T1000 (cell line): ENCODE data around the gene ARFGEF3.
A peak's percentile ranks its signal among the peaks of the same experiment; 100 is the strongest.

Experiments used
- DNase-seq: peaks from one replicate; lab custom pipeline; 2025; ENCODE audit warnings: mixed read lengths; lab: John Stamatoyannopoulos, UW

The ARFGEF3 gene

DNA sequence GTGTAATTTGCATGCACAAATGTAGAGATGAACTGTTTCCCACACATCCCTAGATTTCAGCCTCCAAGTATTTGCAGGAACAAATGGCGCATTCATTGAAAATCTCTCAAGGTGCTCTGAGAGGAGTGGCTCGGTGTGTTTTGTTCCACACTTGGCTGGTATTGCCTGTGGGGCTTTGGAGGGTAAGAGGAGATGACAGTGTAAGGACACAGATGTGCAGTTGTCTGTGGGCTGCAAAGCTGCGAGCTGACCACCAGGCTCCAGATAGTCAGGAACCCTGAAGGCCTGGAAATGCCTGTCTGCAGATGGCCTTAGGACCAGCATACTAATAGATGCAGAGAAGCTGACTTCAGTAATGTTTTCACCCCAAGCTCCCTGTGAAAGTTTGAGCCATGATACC is 114.2 kb downstream of the ARFGEF3 start:
- DNase-seq = no peak

DNA sequence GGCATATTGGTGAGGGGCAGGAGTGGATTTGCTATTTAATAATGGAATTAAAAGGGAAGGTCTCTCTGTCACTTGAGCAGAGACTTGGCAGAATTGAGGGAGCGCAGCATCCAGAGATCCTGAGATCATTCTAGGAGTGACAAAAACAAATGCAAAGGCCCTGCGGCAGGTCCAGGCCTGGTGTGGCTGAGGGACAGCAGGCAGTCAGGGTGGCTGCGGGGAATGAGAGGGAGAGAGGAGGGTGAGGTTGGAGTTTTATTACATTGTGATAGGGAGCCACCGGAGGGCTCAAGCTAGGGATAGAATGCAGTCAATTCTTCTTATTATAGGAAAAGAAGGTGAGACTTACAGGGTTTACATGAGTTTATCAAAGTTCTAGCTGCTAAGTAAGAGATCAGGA is 116.1 kb downstream of the ARFGEF3 start:
- DNase-seq = no peak

DNA sequence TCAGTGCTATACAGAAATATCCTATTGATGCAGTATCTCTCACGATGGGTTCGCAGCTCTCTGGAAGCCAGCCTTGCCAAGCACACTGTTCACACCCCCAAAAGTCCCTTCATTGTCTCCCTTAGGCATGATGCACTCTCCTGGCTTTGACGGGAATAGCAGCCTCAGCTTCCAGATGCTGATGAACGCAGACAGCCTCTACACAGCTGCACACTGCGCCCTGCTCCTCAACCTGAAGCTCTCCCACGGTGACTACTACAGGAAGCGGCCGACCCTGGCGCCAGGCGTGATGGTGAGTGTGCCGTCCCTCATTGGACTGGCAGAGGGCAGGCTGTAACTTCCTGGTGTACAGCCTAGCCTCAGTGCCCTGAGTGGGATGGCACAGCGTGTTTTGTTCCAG is 116.6 kb downstream of the ARFGEF3 start:
- no peak for DNase-seq

DNA sequence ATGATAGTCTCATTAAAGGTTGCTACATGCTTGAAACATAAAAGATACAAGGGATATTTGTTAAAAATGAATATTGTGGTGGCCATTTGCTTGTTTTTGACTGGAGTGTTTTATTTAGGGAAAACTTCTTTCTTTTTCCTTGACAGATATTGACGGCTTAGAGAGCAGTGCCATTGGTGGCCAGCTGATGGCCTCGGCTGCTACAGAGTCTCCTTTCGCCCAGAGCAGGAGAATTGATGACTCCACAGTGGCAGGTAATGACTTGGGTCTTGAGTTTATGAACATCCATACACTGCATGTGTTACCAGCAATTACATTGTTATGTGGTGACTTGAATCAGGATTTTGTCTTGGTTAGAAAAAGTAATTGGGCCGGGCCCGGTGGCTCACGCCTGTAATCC is 124.1 kb downstream of the ARFGEF3 start:
- DNase-seq = no peak

DNA sequence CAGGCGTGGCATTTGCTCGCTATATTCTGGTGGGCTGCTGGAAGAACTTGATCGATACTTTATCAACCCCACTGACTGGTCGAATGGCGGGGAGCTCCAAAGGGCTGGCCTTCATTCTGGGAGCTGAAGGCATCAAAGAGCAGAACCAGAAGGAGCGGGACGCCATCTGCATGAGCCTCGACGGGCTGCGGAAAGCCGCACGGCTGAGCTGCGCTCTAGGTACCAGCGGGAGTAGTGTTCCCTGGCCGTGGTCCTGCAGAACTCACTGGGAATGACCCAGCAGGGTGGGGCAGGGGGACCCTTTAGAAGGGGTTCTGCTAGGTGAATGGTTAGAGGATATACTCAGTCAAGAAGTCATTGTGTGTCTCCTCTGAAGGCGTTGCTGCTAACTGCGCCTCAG is 125.0 kb downstream of the ARFGEF3 start:
- DNase-seq = no peak

DNA sequence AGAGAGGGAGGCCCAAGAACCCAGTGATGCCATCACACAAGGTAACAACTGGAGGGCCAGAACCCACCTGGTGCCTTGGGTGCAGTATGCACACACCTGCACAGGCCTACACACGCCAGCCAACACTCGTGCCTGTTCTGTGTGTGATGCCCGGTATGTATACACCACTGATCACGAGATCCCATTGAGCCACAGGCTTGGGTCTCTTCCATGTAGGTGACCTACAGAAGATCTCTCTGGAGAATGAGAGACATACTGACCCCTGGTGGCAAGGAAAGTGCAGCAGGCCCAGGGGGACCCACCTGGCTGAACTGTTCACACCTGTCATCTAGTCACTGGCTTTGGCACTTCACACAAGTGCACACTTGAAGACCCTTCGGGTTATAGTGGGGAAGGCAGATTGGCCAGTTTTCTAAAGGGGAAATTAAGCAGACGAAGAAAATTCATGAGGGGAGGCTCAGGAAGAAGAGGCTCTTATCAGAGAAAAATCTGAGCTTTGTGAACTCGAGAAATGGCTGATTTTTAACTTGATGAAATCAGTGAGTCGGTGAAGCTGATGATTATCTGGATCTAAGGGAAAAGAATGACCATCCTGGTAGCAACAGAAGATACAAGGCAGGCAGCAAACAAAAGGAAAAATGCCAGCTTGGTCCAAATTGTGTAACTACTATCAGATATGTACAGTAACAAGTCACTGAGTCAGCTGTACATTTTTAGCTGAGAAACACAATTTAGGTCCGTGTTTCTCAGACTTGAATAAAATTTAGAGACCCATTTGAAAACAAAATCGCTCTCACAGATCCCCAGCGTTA is 125.6 kb downstream of the ARFGEF3 start:
- no peak for DNase-seq

DNA sequence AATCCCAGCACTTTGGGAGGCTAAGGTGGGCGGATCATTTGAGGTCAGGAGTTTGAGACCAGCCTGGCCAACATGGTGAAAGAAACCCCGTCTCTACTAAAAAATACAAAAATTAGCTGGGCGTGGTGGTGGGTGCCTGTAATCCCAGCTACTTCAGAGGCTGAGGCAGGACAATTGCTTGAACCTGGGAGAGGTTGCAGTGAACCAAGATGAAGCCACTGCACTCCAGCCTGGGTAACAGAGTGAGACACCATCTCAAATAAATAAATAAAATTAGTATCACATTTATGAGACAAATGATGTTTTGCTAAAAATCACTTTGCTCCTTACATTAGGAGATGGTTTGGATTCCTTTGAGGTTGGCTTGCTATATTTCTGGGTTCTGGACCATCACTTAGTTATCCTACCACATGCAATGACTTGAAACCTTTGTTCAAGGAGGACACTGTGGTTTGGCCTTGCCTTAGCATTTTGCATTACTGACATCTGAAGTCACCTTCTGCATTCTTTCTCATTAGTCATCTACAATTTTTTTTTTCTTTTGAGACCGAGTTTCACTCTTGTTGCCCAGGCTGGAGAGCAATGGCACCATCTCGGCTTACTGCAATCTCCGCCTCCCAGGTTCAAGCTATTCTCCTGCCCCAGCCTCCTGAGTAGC is 126.8 kb downstream of the ARFGEF3 start:
- peak; percentile 45 for DNase-seq

DNA sequence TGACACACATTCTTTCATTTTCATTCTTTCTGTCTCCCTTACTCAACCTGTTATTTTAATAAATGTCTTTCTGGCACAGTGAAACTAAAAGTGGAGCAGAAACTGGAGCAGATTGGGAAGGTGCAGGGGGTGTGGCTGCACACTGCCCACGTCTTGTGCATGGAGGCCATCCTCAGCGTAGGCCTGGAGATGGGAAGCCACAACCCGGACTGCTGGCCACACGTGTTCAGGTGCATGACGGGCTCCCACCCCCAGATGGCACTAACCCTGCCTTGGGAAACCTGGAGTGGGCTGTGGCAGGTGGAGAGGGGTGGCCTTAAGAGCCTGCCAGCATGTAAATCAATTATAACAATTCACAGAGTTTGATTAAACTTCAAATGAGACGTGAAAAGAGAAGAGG is 128.0 kb downstream of the ARFGEF3 start:
- DNase-seq = no peak

DNA sequence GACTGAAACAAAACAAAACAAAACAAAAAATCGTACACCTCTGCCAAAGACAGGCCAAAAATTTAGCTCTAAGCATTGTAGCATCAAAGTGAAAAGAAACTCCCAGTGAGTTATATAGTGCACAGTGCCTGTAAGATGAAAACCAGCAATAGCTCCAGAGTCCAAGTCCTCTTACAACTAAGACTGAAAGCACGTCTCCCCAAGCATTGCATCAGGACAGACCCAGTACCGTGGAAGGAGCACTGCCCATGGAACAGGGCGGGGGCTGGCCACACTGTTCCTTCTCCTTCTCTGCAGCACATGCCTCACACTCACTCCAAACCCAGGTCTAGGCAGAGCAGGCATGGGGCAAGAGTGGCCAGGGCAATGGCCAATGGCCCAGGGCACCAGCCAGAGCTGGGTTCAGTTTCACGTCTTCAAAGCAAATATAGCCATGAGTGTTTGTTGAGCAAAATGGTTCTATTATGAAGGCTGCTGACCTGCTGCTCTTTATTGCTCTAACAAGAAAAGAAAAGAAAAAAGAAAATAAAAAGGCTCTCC is 128.8 kb downstream of the ARFGEF3 start:
- no peak for DNase-seq

DNA sequence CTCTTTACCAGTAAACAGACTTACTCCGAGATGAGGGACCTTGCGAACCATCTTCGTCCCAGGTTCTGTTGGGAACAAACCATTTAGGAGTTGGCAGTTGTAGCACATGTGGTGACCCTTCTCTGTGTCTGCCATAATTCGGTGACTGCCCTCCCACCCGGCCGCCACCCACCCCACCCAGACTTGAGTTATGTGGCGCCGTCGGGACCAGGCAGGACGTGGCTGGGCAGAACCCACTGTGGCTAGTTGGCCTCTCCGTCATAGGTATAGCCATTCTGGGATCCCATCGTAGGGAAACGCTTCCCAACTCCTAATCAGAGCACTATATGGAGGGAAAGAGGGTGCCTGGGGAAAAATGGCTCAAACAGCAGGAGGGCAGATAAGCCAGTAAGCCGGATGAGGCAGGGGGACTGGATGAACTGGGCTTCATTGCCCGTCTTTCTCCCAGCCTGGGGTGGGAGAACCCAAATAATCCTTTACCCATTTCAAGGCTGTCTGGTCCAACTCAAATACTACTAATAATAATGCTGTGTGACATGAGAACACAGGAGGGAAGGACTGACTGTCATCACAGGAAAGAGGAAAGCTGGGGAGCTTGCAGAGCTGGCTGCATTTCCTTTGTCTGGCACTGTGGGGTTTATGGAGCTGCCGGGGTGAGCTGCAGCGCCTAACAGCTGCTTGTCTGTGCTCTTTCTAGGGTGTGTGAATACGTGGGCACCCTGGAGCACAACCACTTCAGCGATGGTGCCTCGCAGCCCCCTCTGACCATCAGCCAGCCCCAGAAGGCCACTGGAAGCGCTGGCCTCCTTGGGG is 129.5 kb downstream of the ARFGEF3 start:
- no peak for DNase-seq

DNA sequence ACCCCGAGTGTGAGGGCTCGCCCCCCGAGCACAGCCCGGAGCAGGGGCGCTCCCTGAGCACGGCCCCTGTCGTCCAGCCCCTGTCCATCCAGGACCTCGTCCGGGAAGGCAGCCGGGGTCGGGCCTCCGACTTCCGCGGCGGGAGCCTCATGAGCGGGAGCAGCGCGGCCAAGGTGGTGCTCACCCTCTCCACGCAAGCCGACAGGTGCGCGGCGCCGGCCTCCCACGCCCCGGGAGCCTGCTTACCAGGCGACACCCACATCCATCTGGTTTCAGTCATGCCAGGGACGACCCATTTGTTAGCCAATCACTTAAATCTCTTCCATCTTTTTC is 130.1 kb downstream of the ARFGEF3 start:
- no peak for DNase-seq

DNA sequence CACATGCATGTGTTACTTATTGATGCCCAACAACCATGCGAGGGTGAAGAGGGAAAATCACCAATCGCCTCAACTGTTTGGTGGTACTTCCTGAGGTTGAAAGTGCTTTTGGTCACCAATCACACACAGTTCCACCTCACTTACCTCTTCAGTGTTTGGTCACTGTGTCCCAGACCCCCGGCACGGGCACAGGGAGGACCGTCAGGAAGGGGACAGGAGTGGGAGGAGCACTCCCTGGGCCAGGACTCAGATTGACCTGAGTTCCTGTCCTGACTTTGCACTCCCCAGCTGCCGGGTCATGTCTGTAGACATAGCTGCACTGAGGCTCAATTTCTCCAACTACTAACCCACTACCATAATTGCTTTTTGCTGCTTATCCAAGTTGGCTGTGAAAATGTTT is 130.7 kb downstream of the ARFGEF3 start:
- no peak for DNase-seq

DNA sequence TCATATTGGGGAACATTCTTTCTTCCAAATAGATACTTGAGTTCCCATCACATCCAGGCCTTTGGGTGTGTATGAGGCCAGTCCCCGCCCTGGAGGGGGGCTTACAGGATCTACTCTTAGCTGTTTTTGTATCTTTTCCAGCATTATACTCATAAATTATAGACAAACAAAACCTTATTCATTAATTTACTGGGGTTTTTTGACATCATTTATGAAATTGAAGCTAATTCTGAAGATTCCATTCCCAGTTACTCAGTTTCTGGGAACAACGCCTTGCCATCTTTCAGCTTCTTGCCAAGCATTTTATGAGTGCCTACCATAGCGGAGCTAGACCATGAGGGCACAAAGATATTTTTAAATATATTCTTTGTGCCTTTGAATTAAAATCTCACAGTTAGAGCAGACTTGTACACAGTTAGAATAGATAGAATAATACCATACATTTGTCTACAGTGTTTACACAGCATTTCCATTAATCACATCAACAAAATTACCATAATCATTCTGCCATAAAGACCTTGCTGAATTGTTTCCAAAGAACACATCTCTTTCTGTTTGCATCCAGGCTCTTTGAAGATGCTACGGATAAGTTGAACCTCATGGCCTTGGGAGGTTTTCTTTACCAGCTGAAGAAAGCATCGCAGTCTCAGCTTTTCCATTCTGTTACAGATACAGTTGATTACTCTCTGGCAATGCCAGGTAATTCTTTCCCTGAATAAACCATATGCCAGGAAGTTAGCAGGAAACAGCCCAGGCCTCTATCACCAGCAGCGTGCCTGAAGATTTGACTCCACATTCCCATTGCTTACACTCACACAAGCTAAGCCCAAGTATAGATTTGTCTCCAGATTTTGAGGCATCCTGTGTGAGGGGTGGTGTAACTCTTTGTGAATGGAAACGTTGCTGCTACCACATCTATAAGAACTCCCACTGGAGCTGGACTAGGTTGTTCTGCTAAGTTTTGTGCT is 132.0 kb downstream of the ARFGEF3 start:
- no peak for DNase-seq

DNA sequence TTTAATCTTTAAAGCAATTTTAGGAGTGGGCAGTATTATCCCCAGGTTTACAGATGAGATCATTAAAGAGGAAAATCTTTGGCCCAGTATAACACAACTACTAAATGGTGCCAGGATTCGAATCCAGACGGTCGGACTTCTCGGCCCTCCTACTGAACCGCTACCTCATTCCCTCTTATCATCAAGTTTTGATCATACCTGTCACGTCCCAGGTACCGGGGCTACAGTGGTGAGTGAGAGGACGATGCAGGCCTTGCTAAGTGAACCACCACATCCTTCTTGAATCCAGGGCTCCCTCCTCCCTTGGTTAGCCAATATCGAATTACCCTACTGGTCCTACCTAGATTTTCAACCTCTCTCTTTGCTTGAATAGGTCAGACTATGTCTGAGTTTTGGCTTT is 134.6 kb downstream of the ARFGEF3 start:
- no peak for DNase-seq

DNA sequence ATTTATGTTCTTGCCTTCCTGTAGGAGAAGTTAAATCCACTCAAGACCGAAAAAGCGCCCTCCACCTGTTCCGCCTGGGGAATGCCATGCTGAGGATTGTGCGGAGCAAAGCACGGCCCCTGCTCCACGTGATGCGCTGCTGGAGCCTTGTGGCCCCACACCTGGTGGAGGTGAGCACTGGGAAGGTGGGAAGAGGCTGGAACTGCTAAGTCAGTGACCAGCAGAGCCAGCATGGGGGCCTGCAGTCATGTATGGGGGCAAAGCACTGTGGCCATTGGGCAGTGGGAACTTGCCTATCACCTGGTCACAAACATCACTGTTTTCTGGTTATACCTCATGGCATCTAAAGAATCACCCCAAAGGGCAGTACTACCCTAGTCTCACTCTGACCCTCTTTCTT is 135.0 kb downstream of the ARFGEF3 start:
- no peak for DNase-seq

DNA sequence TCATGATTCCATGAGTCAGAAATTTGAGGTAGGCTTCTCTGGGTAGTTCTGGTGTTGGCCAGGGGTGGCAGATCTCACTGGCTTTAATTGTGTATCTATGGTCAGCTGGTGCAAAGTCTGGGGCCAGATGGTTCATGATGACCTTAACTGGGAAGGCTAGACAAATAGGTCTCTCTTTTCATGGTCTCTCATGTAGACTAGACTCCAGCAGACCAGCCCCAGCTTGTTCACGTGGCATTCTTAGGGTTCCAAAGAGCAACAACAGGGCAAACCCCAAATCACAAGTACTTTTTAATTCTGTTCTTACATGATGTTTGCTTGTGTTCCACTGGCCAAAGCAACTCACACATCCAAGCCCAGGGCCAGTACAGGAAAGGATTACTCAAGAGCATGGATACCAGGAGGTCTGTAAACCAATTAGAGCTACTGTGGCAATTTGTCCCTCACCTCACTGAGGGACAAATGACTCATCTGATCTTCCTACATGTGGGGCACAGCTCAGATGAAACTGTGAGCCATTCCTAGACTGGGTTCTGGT is 136.1 kb downstream of the ARFGEF3 start:
- DNase-seq = no peak

DNA sequence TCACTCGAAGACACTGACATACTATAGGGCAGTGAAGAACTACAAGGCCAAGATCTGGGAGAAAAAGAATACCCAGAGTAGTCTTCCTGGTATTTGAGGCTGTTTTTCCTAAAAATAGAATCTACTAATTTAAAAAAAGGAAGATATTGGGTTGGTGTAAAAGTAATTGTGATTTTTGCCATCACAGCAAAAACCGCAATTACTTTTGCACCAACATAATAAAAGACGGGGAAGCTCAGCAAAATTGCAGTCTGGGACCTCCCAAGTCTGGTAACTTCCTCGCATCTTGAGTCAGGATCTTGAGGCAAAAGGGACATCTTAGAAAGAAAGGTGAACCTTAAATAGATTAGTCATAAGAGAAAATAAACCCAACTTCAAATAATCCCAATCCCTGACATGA is 138.7 kb downstream of the ARFGEF3 start:
- DNase-seq = no peak

DNA sequence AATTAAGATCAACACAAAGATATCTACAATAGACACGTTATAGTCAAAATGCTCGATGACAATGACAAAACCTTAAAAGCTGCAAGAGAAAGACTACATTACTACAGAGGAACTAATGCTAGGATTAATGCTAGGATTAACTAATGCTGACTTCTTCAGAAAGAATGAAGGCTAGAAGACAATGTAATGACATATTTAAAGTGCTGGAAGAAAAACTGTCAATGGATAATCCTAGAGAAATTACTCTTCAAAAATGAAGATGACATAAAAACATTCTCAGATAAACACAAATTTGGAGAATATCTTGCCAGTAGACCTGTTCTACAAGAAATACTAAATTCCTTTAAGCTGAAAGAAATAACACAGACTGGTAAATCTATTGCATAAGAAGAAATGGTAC is 140.8 kb downstream of the ARFGEF3 start:
- DNase-seq = no peak

DNA sequence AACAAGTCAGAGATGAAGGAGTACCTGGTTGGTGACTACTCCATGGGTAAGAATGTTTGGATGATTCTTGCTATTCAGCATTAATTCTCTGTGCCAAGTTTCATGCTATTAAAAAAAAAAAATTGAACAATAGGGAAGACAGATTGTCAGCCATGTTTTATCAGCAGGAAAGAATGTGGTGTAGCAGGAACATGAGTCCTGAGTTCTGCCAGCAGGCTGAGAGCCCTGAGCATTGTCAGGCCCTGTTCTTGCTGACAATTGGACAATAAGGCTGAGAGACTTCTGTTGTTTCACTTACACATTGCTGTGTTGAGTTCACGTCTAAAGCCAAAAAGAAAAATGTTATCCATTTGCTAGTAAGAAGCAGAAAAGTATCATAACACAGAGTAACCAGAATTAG is 145.6 kb downstream of the ARFGEF3 start:
- DNase-seq = no peak

DNA sequence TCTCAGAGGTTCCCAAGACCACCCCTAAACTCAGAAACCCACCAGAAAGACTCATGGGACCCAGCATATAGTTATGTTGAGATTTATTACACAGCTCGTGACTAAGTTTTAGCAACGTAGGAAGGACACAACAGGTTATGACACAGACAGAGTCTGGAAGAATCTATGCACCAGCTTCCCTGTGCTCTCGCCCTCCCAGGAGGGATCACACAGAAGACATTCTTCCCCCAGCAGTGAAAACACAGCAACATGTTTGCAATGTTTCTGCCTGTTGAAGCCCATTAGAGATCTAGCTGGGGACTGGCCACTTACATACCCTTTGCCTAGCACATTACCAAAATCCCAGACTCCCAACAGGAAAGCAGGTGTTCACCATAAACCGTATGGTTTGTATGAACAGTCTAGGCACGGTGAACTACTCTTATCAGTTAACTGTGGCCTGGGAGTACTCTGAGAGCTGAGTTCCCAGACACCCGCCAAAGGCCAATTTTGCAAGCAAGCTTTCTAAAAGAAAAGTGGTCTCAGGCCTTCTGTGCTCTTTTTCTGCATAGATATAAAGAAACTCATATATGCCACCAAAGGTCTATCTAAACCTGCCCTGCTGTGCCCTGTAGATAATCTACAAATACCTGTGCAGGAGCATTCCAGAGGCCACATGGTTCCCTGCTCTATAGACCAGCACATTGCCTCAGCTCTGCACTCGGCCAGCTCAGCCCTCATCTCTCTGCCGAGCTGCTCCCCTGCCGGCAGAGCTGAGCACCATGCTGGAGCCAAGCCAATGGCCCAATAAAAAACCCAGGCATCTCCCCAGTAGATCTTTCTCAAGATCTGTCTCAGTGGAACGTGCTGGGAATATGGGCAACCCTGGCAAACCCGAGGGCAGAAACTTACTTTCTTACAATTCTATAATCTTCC is 146.3 kb downstream of the ARFGEF3 start:
- DNase-seq = no peak
